H1 (cell line): ENCODE measurements around the gene HTD2. TPM values are rescaled to one million over a fixed set of nuclear protein-coding genes. Genes with fewer than 3 reads are reported as not detected.

Experiments used
- BACH1 ChIP-seq: IDR thresholded peaks from 2 replicates; pipeline ENCODE4 v1.6.1; 2012; ENCODE audit warnings: low read length, improper control_type of control experiment
- KDM1A ChIP-seq: fragments of 200-600, 300-600 bp; sonication (generic); IDR thresholded peaks from 2 replicates; pipeline ENCODE4 v1.7.1; 2016; ENCODE audit warnings: mild to moderate bottlenecking, low read length, borderline replicate concordance
- polyA plus RNA-seq, 7 experiments: library from polyadenylated mRNA; depleted of rRNA in 3 of 7; stranded (reverse) in 5 of 7; unstranded in 2 of 7; fragments of >200 nt in 5 of 7; fragments of 200-250 nt in 2 of 7; gene quantifications; 1 replicate in 5 of 7; 2 replicates in 1 of 7; 4 replicates in 1 of 7; pipeline versions ENCODE4 v1.2.1 to v1.2.3, GENCODE V29; 2011 to 2013; ENCODE audit warnings: missing spikeins in 2 of 7, mixed read lengths in 2 of 7
- total RNA-seq: library from RNA; stranded (reverse); fragmentation: NEBNext Ultra II Directional; extraction: Animal tissue kit (Norgen Biotek cat#: 25700); gene quantifications from 2 replicates; pipeline ENCODE4 v1.2.1, GENCODE V29; 2021

HTD2 gene
- total and polyA plus RNA-seq, 2 of the 8 experiments (the other 6 are each of a cell fraction or from before 2014, with no cell fraction given), result 8.8 to 10.8 TPM

GRCh38 chr3:58358808-58359207 lies 52.5 kb downstream of the HTD2 start (continued):
- TF ChIP-seq KDM1A, result no peak
- TF ChIP-seq BACH1, result no peak
- TF ChIP-seq, all 59 proteins: peak for 0
